Posterior cingulate gyrus (tissue), 11 donors: ENCODE measurements around the gene CMYA5.

Source experiments
- DNase-seq, 10 donors: peaks; one replicate each; pipeline versions ENCODE4 v3.0.0 to v3.0.0-alpha.2; 2020 to 2021; ENCODE audit warnings: mixed read lengths in 3 of 10
- intact Hi-C: fragments of 100-400 bp; cut with DNase I; formaldehyde crosslinking; loops from one replicate; pipeline ENCODE4 v1.15.1; 2023

Gene CMYA5

GRCh38 chr5:79831381-79832309 lies 142.0 kb downstream of the CMYA5 start:
- DNase-seq = no peak
- intact Hi-C loops = no loop called here

- no peak for DNase-seq
- intact Hi-C loops = no loop called here
Measured at GRCh38 chr5:79832911-79833310, 143.3 kb downstream of the CMYA5 start.

GRCh38 chr5:79834098-79834753 lies 144.6 kb downstream of the CMYA5 start:
- no peak for DNase-seq
- intact Hi-C loops = no loop called here

GRCh38 chr5:79834754-79835714 lies 145.4 kb downstream of the CMYA5 start:
- intact Hi-C loops = no loop called here
- peak in 1 of 10 donors; percentile 79 for DNase-seq

GRCh38 chr5:79837761-79838551 lies 148.3 kb downstream of the CMYA5 start:
- intact Hi-C loops = no loop called here
- DNase-seq = no peak

- peak in 7 of 10 donors; percentile 39 to 93 (median 71) for DNase-seq
- intact Hi-C loops = no loop called here
Measured at GRCh38 chr5:79840084-79840990, 150.7 kb downstream of the CMYA5 start.

GRCh38 chr5:79841172-79841571 lies 151.5 kb downstream of the CMYA5 start:
- intact Hi-C loops = no loop called here

GRCh38 chr5:79842006-79842881 lies 152.6 kb downstream of the CMYA5 start:
- intact Hi-C loops = no loop called here
- DNase-seq = no peak

More at GRCh38 chr5:79841172-79841571, 151.5 kb downstream of the CMYA5 start:
- DNase-seq = no peak

GRCh38 chr5:79842991-79843390 lies 153.4 kb downstream of the CMYA5 start:
- intact Hi-C loops = no loop called here
- no peak for DNase-seq

- DNase-seq = no peak
- intact Hi-C loops = no loop called here
Measured at GRCh38 chr5:79843450-79844388, 154.1 kb downstream of the CMYA5 start.

- intact Hi-C loops = no loop called here
- no peak for DNase-seq
Measured at GRCh38 chr5:79844571-79844970, 154.9 kb downstream of the CMYA5 start.

- DNase-seq = no peak
- intact Hi-C loops = no loop called here
Measured at GRCh38 chr5:79845448-79846197, 156.0 kb downstream of the CMYA5 start.

GRCh38 chr5:79846198-79846521 lies 156.5 kb downstream of the CMYA5 start:
- DNase-seq = no peak
- intact Hi-C loops = no loop called here

GRCh38 chr5:79847561-79847960 lies 157.9 kb downstream of the CMYA5 start:
- no peak for DNase-seq
- intact Hi-C loops = no loop called here

- no peak for DNase-seq
- intact Hi-C loops = no loop called here
Measured at GRCh38 chr5:79849061-79849460, 159.4 kb downstream of the CMYA5 start.
